Liver (tissue), 9 donors: ENCODE results near the gene EEFSEC. TPM values are rescaled to one million over a fixed set of nuclear protein-coding genes. Genes with fewer than 3 reads are reported as not detected.

Source experiments
- DNase-seq: peaks from one replicate; pipeline ENCODE4 v3.0.0-alpha.2; 2017; ENCODE audit warnings: low spot score
- H3K27ac ChIP-seq, 2 donors: one replicate each; pipeline ENCODE4 v1.7.0; 2013; ENCODE audit warnings: inconsistent platforms in 2 of 2, low read length in 2 of 2, control low read depth in 1 of 2, low read depth in 1 of 2, mild to moderate bottlenecking in 1 of 2
- H3K27me3 ChIP-seq, 4 donors: one replicate each; pipeline versions ENCODE4 v1.6.1 to v1.7.0; 2013; ENCODE audit warnings: low read length in 3 of 4, inconsistent platforms in 1 of 4, mild to moderate bottlenecking in 1 of 4, moderate library complexity in 1 of 4; ENCODE audit not compliant: control insufficient read depth in 4 of 4, insufficient read depth in 4 of 4
- H3K36me3 ChIP-seq, 4 donors: one replicate each; pipeline versions ENCODE4 v1.6.1 to v1.7.0; 2013; ENCODE audit warnings: low read length in 3 of 4, mild to moderate bottlenecking in 3 of 4, low read depth in 1 of 4, moderate library complexity in 1 of 4; ENCODE audit not compliant: control insufficient read depth in 4 of 4, insufficient read depth in 3 of 4
- H3K4me1 ChIP-seq, 4 donors: one replicate each; pipeline versions ENCODE4 v1.6.1 to v1.7.0; 2013; ENCODE audit warnings: low read length in 3 of 4, mild to moderate bottlenecking in 3 of 4, moderate library complexity in 1 of 4; ENCODE audit not compliant: control insufficient read depth in 4 of 4, insufficient read depth in 4 of 4
- H3K4me3 ChIP-seq, 3 donors: one replicate each; pipeline versions ENCODE4 v1.6.1 to v1.7.0; 2013; ENCODE audit warnings: low read length in 3 of 3, control low read depth in 1 of 3, low read depth in 1 of 3, mild to moderate bottlenecking in 1 of 3
- H3K9ac ChIP-seq, 2 donors: one replicate each; pipeline ENCODE4 v1.7.0; 2013; ENCODE audit warnings: low read length in 2 of 2, mild to moderate bottlenecking in 2 of 2, moderate library complexity in 2 of 2, control low read depth in 1 of 2, low read depth in 1 of 2
- H3K9me3 ChIP-seq, 4 donors: one replicate each; pipeline versions ENCODE4 v1.6.1 to v1.7.0; 2013; ENCODE audit warnings: low read length in 3 of 4; ENCODE audit not compliant: control insufficient read depth in 4 of 4
- EGR1 ChIP-seq, 2 donors: IDR thresholded peaks; 2 replicates each; pipeline ENCODE4 v1.6.1; 2016 to 2018; ENCODE audit warnings: antibody characterized with exemption in 2 of 2, low read depth in 2 of 2
- FOXA1 ChIP-seq: IDR thresholded peaks from 2 replicates; pipeline ENCODE4 v1.6.1; 2016; ENCODE audit warnings: antibody characterized with exemption
- FOXA2 ChIP-seq: IDR thresholded peaks from 2 replicates; pipeline ENCODE4 v1.6.1; 2016; ENCODE audit warnings: antibody characterized with exemption
- GABPA ChIP-seq, 2 donors: IDR thresholded peaks in 1 of 2; conservative IDR thresholded peaks in 1 of 2; 2 replicates each; pipeline ENCODE4 v1.6.1; 2016; ENCODE audit warnings: antibody characterized with exemption in 2 of 2, mild to moderate bottlenecking in 1 of 2, moderate library complexity in 1 of 2
- HNF4A ChIP-seq, 2 donors: conservative IDR thresholded peaks; 2 replicates each; pipeline ENCODE4 v1.6.1; 2016; ENCODE audit warnings: antibody characterized with exemption in 2 of 2, mild to moderate bottlenecking in 2 of 2
- HNF4G ChIP-seq: IDR thresholded peaks from 2 replicates; pipeline ENCODE4 v1.6.1; 2016; ENCODE audit warnings: antibody characterized with exemption
- MAX ChIP-seq: IDR thresholded peaks from 2 replicates; pipeline ENCODE4 v1.6.1; 2016; ENCODE audit warnings: antibody characterized with exemption
- NR2F2 ChIP-seq: IDR thresholded peaks from 2 replicates; pipeline ENCODE4 v1.6.1; 2016; ENCODE audit warnings: antibody characterized with exemption
- RXRA ChIP-seq, 2 donors: IDR thresholded peaks; 2 replicates each; pipeline ENCODE4 v1.6.1; 2017 to 2018; ENCODE audit warnings: antibody characterized with exemption in 2 of 2, mild to moderate bottlenecking in 1 of 2
- SP1 ChIP-seq: IDR thresholded peaks from 2 replicates; pipeline ENCODE4 v1.6.1; 2018; ENCODE audit warnings: antibody characterized with exemption, mild to moderate bottlenecking
- TAF1 ChIP-seq: conservative IDR thresholded peaks from 2 replicates; pipeline ENCODE4 v1.6.1; 2016; ENCODE audit warnings: antibody characterized with exemption, mild to moderate bottlenecking
- YY1 ChIP-seq: IDR thresholded peaks from 2 replicates; pipeline ENCODE4 v1.6.1; 2016; ENCODE audit warnings: antibody characterized with exemption, mild to moderate bottlenecking
- WGBS: extraction: QIAGEN DNeasy Blood & Tissue Kit; methylation state at CpG from one replicate; pipeline ENCODE4 v1.1.7; 2013; 5-methylcytosine and 5-hydroxymethylcytosine counted together
- polyA plus RNA-seq, 2 donors: library from polyadenylated mRNA; stranded (reverse) in 1 of 2; unstranded in 1 of 2; fragments of 200-250 nt in 1 of 2; fragments of >200 nt in 1 of 2; fragmentation: Nextera tagmentation in 1 of 2; extraction: Ambion mirVana in 1 of 2; gene quantifications; one replicate each; pipeline versions ENCODE4 v1.2.1 to v1.2.3, GENCODE V29; 2013 to 2015
- total RNA-seq, 2 donors: library from RNA; depleted of rRNA; stranded (reverse); fragments of >200 nt; gene quantifications; one replicate each; pipeline ENCODE4 v1.2.3, GENCODE V29; 2014
- TF ChIP-seq, protein P1 (sequence below): fragments of 150-350 bp; IDR thresholded peaks from 2 replicates; pipeline ENCODE4 v1.5.1; 2017; ENCODE audit warnings: improper control_type of control experiment, low read depth, low read length; ENCODE audit not compliant: missing input control
- TF ChIP-seq, protein P2 (sequence below): IDR thresholded peaks from 2 replicates; pipeline ENCODE4 v1.6.1; 2016; ENCODE audit warnings: antibody characterized with exemption
- TF ChIP-seq, protein P3 (sequence below): IDR thresholded peaks from 2 replicates; pipeline ENCODE4 v1.6.1; 2016; ENCODE audit warnings: antibody characterized with exemption
- donor health status: healthy.
- donor health status: healthy.
- donor health status: healthy.
- donor health status: healthy.
- donor health status: healthy.

Gene EEFSEC
- total and polyA plus RNA-seq, 4 donors = 8.4 to 13.1 (median 10.7) TPM

DNA sequence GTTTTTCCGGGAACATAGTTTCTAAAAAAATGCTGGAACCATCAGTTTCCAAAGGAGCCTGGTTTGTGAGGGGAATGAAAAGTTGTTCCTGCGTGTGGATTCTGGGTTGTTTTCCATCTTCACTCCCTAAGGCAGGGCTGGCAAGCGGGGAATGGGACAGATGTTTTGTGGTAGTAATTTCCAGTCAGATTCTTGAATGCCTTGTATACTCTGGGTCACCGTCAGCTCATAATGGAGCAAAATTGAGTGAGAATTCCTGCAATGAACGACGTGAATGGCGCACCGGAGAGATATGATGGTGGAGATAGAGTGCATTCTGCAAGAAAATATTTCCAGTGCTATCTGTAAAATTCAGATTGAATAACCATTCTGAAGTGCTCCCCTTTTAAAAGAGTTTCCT, 19.9 kb downstream of the EEFSEC start (continued):
- TF ChIP-seq, protein P1, sequence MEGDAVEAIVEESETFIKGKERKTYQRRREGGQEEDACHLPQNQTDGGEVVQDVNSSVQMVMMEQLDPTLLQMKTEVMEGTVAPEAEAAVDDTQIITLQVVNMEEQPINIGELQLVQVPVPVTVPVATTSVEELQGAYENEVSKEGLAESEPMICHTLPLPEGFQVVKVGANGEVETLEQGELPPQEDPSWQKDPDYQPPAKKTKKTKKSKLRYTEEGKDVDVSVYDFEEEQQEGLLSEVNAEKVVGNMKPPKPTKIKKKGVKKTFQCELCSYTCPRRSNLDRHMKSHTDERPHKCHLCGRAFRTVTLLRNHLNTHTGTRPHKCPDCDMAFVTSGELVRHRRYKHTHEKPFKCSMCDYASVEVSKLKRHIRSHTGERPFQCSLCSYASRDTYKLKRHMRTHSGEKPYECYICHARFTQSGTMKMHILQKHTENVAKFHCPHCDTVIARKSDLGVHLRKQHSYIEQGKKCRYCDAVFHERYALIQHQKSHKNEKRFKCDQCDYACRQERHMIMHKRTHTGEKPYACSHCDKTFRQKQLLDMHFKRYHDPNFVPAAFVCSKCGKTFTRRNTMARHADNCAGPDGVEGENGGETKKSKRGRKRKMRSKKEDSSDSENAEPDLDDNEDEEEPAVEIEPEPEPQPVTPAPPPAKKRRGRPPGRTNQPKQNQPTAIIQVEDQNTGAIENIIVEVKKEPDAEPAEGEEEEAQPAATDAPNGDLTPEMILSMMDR = no peak

DNA sequence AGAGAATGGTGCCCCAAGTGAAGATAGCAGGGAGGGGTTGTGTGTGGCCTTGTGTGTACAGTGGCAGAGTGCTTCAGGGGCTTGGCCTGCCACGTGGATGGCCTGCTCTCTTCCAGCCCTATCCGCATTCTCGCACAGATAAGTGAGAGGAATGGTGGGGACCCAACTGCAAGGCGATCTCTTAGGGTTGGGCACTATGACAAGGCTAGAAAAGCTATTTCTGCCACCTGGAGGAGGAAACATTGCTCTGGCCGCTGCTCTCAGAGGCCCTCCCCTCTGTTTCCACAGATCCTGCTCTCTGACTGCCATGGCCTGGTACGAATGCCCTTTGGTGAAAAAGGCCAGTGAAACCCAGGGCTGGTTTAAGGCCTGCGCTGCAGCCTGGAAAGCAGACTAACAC, 20.6 kb downstream of the EEFSEC start:
- Histone ChIP-seq H3K9me3 (no peaks in the 10 kb centered on the region), H3K4me1 (peaks cover 0 to 19% (median 15%) of the 10 kb centered on the region in 4 donors), H3K27ac (no peak overlapping the region), H3K36me3 (no peaks in the 10 kb centered on the region), H3K9ac (no peak overlapping the region), H3K27me3 (no peaks in the 10 kb centered on the region), H3K4me3 (no peak overlapping the region)
- 90% methylated on average over 7 of the region's 7 CpGs for WGBS
- TF ChIP-seq, protein P1 = no peak
- TF ChIP-seq, protein P2, sequence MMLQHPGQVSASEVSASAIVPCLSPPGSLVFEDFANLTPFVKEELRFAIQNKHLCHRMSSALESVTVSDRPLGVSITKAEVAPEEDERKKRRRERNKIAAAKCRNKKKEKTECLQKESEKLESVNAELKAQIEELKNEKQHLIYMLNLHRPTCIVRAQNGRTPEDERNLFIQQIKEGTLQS = no peak
- TF ChIP-seq MAX (no peak), FOXA1 (no peak), RXRA (IDR thresholded peaks at IDR 0.05) (no peak), YY1 (no peak), EGR1 (IDR thresholded peaks at IDR 0.05; ENCODE audit: low read depth in 2 of 2) (no peak), TAF1 (no peak), NR2F2 (no peak), HNF4A (conservative IDR thresholded peaks at IDR 0.05) (no peak), HNF4G (no peak), SP1 (no peak), GABPA (IDR thresholded peaks at IDR 0.05 in 1 of 2, conservative IDR thresholded peaks at IDR 0.05 in 1 of 2) (no peak), FOXA2 (no peak)
- TF ChIP-seq, protein P3, sequence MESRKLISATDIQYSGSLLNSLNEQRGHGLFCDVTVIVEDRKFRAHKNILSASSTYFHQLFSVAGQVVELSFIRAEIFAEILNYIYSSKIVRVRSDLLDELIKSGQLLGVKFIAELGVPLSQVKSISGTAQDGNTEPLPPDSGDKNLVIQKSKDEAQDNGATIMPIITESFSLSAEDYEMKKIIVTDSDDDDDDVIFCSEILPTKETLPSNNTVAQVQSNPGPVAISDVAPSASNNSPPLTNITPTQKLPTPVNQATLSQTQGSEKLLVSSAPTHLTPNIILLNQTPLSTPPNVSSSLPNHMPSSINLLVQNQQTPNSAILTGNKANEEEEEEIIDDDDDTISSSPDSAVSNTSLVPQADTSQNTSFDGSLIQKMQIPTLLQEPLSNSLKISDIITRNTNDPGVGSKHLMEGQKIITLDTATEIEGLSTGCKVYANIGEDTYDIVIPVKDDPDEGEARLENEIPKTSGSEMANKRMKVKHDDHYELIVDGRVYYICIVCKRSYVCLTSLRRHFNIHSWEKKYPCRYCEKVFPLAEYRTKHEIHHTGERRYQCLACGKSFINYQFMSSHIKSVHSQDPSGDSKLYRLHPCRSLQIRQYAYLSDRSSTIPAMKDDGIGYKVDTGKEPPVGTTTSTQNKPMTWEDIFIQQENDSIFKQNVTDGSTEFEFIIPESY = no peak
- no peak for DNase-seq
